H1 (cell line): ENCODE data around the gene HRH1. TPM values are rescaled to one million over a fixed set of nuclear protein-coding genes. Genes with fewer than 3 reads are reported as not detected.

ENCODE experiments used
- CTCF ChIA-PET: fragments of 300-600 bp; sonication (Branson Sonifier 250); formaldehyde crosslinking; loops from one replicate; lab custom pipeline; 2021; ENCODE audit not compliant: partially characterized antibody; lab: Charles Lee
- POLR2A ChIA-PET: fragments of 300-600 bp; sonication (Branson Sonifier 250); formaldehyde crosslinking; loops from one replicate; lab custom pipeline; 2021; ENCODE audit warnings: inconsistent platforms; ENCODE audit not compliant: partially characterized antibody; lab: Charles Lee
- DNase-seq, 2 experiments: peaks; one replicate each; pipeline versions ENCODE4 v3.0.0 to v3.0.0-alpha.2; 2010 to 2022; ENCODE audit warnings: low spot score in 2 of 2, low read depth in 1 of 2, mixed read lengths in 1 of 2
- FAIRE-seq: peaks from 2 replicates; lab custom pipeline; 2011; peaks lifted over from hg19 to GRCh38; lab: Jason Lieb, UNC
- H2AFZ ChIP-seq: 2 replicates; pipeline ENCODE4 v1.8.1; 2012; ENCODE audit warnings: low read length, inconsistent platforms
- H2AK5ac ChIP-seq: 2 replicates; pipeline ENCODE4 v1.6.1; 2013; ENCODE audit warnings: low read depth, low read length
- H2BK120ac ChIP-seq: replicated peaks from 2 replicates; pipeline ENCODE3; 2013; ENCODE audit warnings: low read depth, low read length, inconsistent platforms
- H2BK12ac ChIP-seq: 2 replicates; pipeline ENCODE4 v1.6.1; 2013; ENCODE audit warnings: low read depth, low read length
- H2BK15ac ChIP-seq: 2 replicates; pipeline ENCODE4 v1.6.1; 2013; ENCODE audit warnings: low read length
- H2BK20ac ChIP-seq: 2 replicates; pipeline ENCODE4 v1.6.1; 2013; ENCODE audit warnings: low read length
- H2BK5ac ChIP-seq: 2 replicates; pipeline ENCODE4 v1.6.1; 2013; ENCODE audit warnings: low read depth, low read length
- H3K14ac ChIP-seq: 2 replicates; pipeline ENCODE4 v1.6.1; 2013; ENCODE audit warnings: inconsistent platforms; ENCODE audit not compliant: insufficient read length
- H3K18ac ChIP-seq: 2 replicates; pipeline ENCODE4 v1.6.1; 2013; ENCODE audit warnings: low read length; ENCODE audit errors: extremely low read depth
- H3K23ac ChIP-seq: 2 replicates; pipeline ENCODE4 v1.6.1; 2013; ENCODE audit warnings: inconsistent platforms; ENCODE audit not compliant: insufficient read length
- H3K23me2 ChIP-seq: 2 replicates; pipeline ENCODE4 v1.6.1; 2013; ENCODE audit warnings: low read depth, low read length
- H3K27ac ChIP-seq: 2 replicates; pipeline ENCODE4 v1.6.1; 2011; ENCODE audit warnings: low read depth, low read length, inconsistent platforms
- H3K27me3 ChIP-seq, 4 experiments: replicated peaks in 1 of 4; 1 replicate in 1 of 4; 2 replicates in 3 of 4; pipeline versions ENCODE4 v1.6.1 to v1.8.1; 2011 to 2013; ENCODE audit warnings: low read length in 3 of 4, mild to moderate bottlenecking in 3 of 4, inconsistent platforms in 2 of 4, mixed read lengths in 2 of 4, moderate library complexity in 1 of 4; ENCODE audit not compliant: control insufficient read depth in 3 of 4, insufficient read depth in 3 of 4; ENCODE audit errors: extremely low read depth in 1 of 4
- H3K36me3 ChIP-seq, 4 experiments: 2 replicates each; pipeline versions ENCODE4 v1.6.1 to v1.8.1; 2011 to 2013; ENCODE audit warnings: mild to moderate bottlenecking in 4 of 4, low read length in 3 of 4, moderate library complexity in 2 of 4, control low read depth in 1 of 4, inconsistent platforms in 1 of 4; ENCODE audit not compliant: insufficient read depth in 4 of 4, control insufficient read depth in 2 of 4
- H3K4ac ChIP-seq: replicated peaks from 2 replicates; pipeline ENCODE3; 2013; ENCODE audit warnings: low read length, low read depth, mixed read lengths, inconsistent platforms; ENCODE audit not compliant: insufficient read length
- H3K4me1 ChIP-seq, 4 experiments: replicated peaks in 1 of 4; 1 replicate in 1 of 4; 2 replicates in 3 of 4; pipeline versions ENCODE4 v1.6.1 to v1.8.1; 2011 to 2013; ENCODE audit warnings: low read length in 3 of 4, inconsistent platforms in 2 of 4, mixed read lengths in 1 of 4; ENCODE audit not compliant: insufficient read depth in 4 of 4, control insufficient read depth in 3 of 4
- H3K4me2 ChIP-seq, 2 experiments: 2 replicates each; pipeline versions ENCODE4 v1.6.1 to v1.8.1; 2011 to 2013; ENCODE audit warnings: low read depth in 2 of 2, low read length in 2 of 2, control low read depth in 1 of 2, inconsistent platforms in 1 of 2, mild to moderate bottlenecking in 1 of 2; ENCODE audit not compliant: insufficient read depth in 1 of 2
- H3K4me3 ChIP-seq, 4 experiments: fragments of 200-600, 300-600 bp in 1 of 4; sonication (generic), shearing (Covaris generic), sonication (Bioruptor Twin) in 1 of 4; 2 replicates each; pipeline versions ENCODE4 v1.5.1 to v1.8.1; 2011 to 2016; ENCODE audit warnings: low read length in 4 of 4, low read depth in 3 of 4, control low read depth in 2 of 4, inconsistent platforms in 2 of 4, mild to moderate bottlenecking in 2 of 4, mixed read lengths in 1 of 4, moderate library complexity in 1 of 4; ENCODE audit not compliant: insufficient read depth in 2 of 4; ENCODE audit errors: extremely low read depth in 1 of 4
- H3K56ac ChIP-seq: replicated peaks from 2 replicates; pipeline ENCODE3; 2013; ENCODE audit warnings: low read depth, mild to moderate bottlenecking, mixed read lengths, low read length, inconsistent platforms; ENCODE audit not compliant: insufficient read length
- H3K79me1 ChIP-seq: 2 replicates; pipeline ENCODE4 v1.6.1; 2013; ENCODE audit warnings: low read depth, low read length, control low read depth
- H3K79me2 ChIP-seq, 2 experiments: 2 replicates each; pipeline versions ENCODE4 v1.6.1 to v1.8.1; 2012 to 2013; ENCODE audit warnings: low read length in 2 of 2, mild to moderate bottlenecking in 2 of 2, inconsistent platforms in 1 of 2; ENCODE audit not compliant: insufficient read depth in 2 of 2, control insufficient read depth in 1 of 2
- H3K9ac ChIP-seq, 4 experiments: replicated peaks in 1 of 4; 1 replicate in 1 of 4; 2 replicates in 3 of 4; pipeline versions ENCODE4 v1.6.1 to v1.8.1; 2011 to 2013; ENCODE audit warnings: low read depth in 3 of 4, low read length in 3 of 4, control low read depth in 2 of 4, mild to moderate bottlenecking in 2 of 4, moderate library complexity in 2 of 4, inconsistent platforms in 1 of 4; ENCODE audit errors: extremely low read depth in 1 of 4
- H3K9me3 ChIP-seq, 2 experiments: 2 replicates each; pipeline versions ENCODE4 v1.6.1 to v1.8.1; 2012 to 2013; ENCODE audit warnings: mild to moderate bottlenecking in 2 of 2, moderate library complexity in 2 of 2, control low read depth in 1 of 2, inconsistent platforms in 1 of 2, low read depth in 1 of 2, low read length in 1 of 2, mixed read lengths in 1 of 2; ENCODE audit not compliant: insufficient read depth in 2 of 2
- H4K20me1 ChIP-seq, 2 experiments: replicated peaks in 1 of 2; 2 replicates each; pipeline versions ENCODE3 to v1.8.1; 2011 to 2013; ENCODE audit warnings: inconsistent platforms in 2 of 2, low read length in 2 of 2, mild to moderate bottlenecking in 1 of 2; ENCODE audit not compliant: insufficient read depth in 2 of 2, control insufficient read depth in 1 of 2
- H4K5ac ChIP-seq: 2 replicates; pipeline ENCODE4 v1.6.1; 2013; ENCODE audit warnings: low read length, low read depth, mixed read lengths, inconsistent platforms; ENCODE audit not compliant: insufficient read length
- H4K8ac ChIP-seq: 2 replicates; pipeline ENCODE4 v1.8.0; 2013; ENCODE audit warnings: mild to moderate bottlenecking, moderate library complexity, low read length, inconsistent platforms; ENCODE audit not compliant: insufficient read depth; ENCODE audit errors: extremely low read depth
- H4K91ac ChIP-seq: replicated peaks from 2 replicates; pipeline ENCODE3; 2013; ENCODE audit warnings: low read length, mixed read lengths, inconsistent platforms; ENCODE audit not compliant: insufficient read length
- BRCA1 ChIP-seq: IDR thresholded peaks from 2 replicates; pipeline ENCODE4 v1.6.1; 2012; ENCODE audit warnings: low read depth, low read length, improper control_type of control experiment
- CEBPB ChIP-seq: IDR thresholded peaks from 2 replicates; pipeline ENCODE4 v1.6.1; 2012; ENCODE audit warnings: low read depth, low read length
- EGR1 ChIP-seq: IDR thresholded peaks from 2 replicates; pipeline ENCODE4 v1.6.1; 2011; ENCODE audit warnings: low read depth, low read length, borderline replicate concordance
- GTF2F1 ChIP-seq: IDR thresholded peaks from 2 replicates; pipeline ENCODE4 v1.6.1; 2012; ENCODE audit warnings: low read depth, low read length, improper control_type of control experiment, borderline replicate concordance
- JUND ChIP-seq: IDR thresholded peaks from 2 replicates; pipeline ENCODE4 v1.6.1; 2011; ENCODE audit warnings: mild to moderate bottlenecking, improper control_type of control experiment, low read length
- KDM5A ChIP-seq: fragments of 200-600 bp; IDR thresholded peaks from 2 replicates; pipeline ENCODE4 v1.7.1; 2012; ENCODE audit warnings: mild to moderate bottlenecking, low read length, inconsistent platforms, mixed read lengths
- NANOG ChIP-seq: IDR thresholded peaks from 2 replicates; pipeline ENCODE4 v1.6.1; 2011; ENCODE audit warnings: low read length, low read depth, mild to moderate bottlenecking, inconsistent platforms; ENCODE audit not compliant: insufficient read depth, poor library complexity, severe bottlenecking
- RXRA ChIP-seq: IDR thresholded peaks from 2 replicates; pipeline ENCODE4 v1.6.1; 2011; ENCODE audit warnings: low read depth, mild to moderate bottlenecking, low read length, moderate library complexity; ENCODE audit not compliant: insufficient read depth
- SIX5 ChIP-seq: IDR thresholded peaks from 2 replicates; pipeline ENCODE4 v1.6.1; 2011; ENCODE audit warnings: mild to moderate bottlenecking, low read depth, low read length
- SP1 ChIP-seq: IDR thresholded peaks from 2 replicates; pipeline ENCODE4 v1.6.1; 2011; ENCODE audit warnings: low read depth, low read length
- SP4 ChIP-seq: IDR thresholded peaks from 2 replicates; pipeline ENCODE4 v1.6.1; 2012; ENCODE audit warnings: low read length, inconsistent platforms
- TAF7 ChIP-seq: optimal IDR thresholded peaks from 2 replicates; pipeline ENCODE3; 2011; ENCODE audit warnings: low read depth, mild to moderate bottlenecking, inconsistent platforms, low read length, moderate library complexity, borderline replicate concordance
- WGBS, 2 experiments: shearing (Covaris generic) in 1 of 2; methylation state at CpG; one replicate each; pipeline versions ENCODE4 v1.1.6 to v1.1.7; 2013 to 2015; ENCODE audit warnings: low lambda C conversion rate in 2 of 2, mixed read lengths in 2 of 2, inconsistent platforms in 1 of 2, low coverage in 1 of 2, missing lambda C conversion rate in 1 of 2; ENCODE audit not compliant: insufficient replicate concordance in 2 of 2, insufficient coverage in 1 of 2, insufficient read length in 1 of 2; ENCODE audit errors: extremely low coverage in 1 of 2, missing lambda C conversion rate in 1 of 2; 5-methylcytosine and 5-hydroxymethylcytosine counted together
- polyA plus RNA-seq, 7 experiments: library from polyadenylated mRNA; depleted of rRNA in 3 of 7; stranded (reverse) in 5 of 7; unstranded in 2 of 7; fragments of >200 nt in 5 of 7; fragments of 200-250 nt in 2 of 7; gene quantifications; 1 replicate in 5 of 7; 2 replicates in 1 of 7; 4 replicates in 1 of 7; pipeline versions ENCODE4 v1.2.1 to v1.2.3, GENCODE V29; 2011 to 2013; ENCODE audit warnings: missing spikeins in 2 of 7, mixed read lengths in 2 of 7
- total RNA-seq: library from RNA; stranded (reverse); fragmentation: NEBNext Ultra II Directional; extraction: Animal tissue kit (Norgen Biotek cat#: 25700); gene quantifications from 2 replicates; pipeline ENCODE4 v1.2.1, GENCODE V29; 2021

HRH1 gene
- total and polyA plus RNA-seq, 2 of the 8 experiments (the other 6 are each of a cell fraction or from before 2014, with no cell fraction given): 0.11 TPM; not detected in 1

- H4K8ac ChIP-seq: no peak overlapping the region
- H3K4me2 ChIP-seq: no peak overlapping the region
- H2BK12ac ChIP-seq: no peak overlapping the region
- no peak overlapping the region for H3K9ac ChIP-seq
- H3K14ac ChIP-seq: no peak overlapping the region
- WGBS, 2 experiments: 84% methylated on average over 7 of the region's 8 CpGs; no CpG with 5 or more reads in 1 of the 2 experiments
- H3K23me2 ChIP-seq: peaks cover 5% of the 10 kb centered on the region; the same call in 1 of the 2 replicates
- POLR2A ChIA-PET: interaction anchor here (1.3 to 1.6 kb wide), 2 partner anchors 9 to 27 kb away, joined by 3 to 7 read pairs; partner anchors contain the start of gene ATG7
- no peaks in the 10 kb centered on the region; a peak in 1 of 7 replicates for H3K4me1 ChIP-seq
- no peak overlapping the region for H3K27ac ChIP-seq
- no peaks in the 10 kb centered on the region for H3K79me2 ChIP-seq
- H3K36me3 ChIP-seq: no peaks in the 10 kb centered on the region
- FAIRE-seq (no peak), DNase-seq (no peak)
- no peak overlapping the region for H2AK5ac ChIP-seq
- no peak overlapping the region for H3K23ac ChIP-seq
- peaks cover 0 to 2% of the 10 kb centered on the region in 2 experiments for H4K20me1 ChIP-seq
- no peak overlapping the region for H2BK120ac ChIP-seq
- H3K56ac ChIP-seq: no peak overlapping the region
- H3K9me3 ChIP-seq: no peaks in the 10 kb centered on the region
- H3K79me1 ChIP-seq: no peaks in the 10 kb centered on the region
- no peak overlapping the region for H4K5ac ChIP-seq
- H4K91ac ChIP-seq: no peak overlapping the region
- H2BK20ac ChIP-seq: no peak overlapping the region
- no peak overlapping the region for H2BK15ac ChIP-seq
- H3K4me3 ChIP-seq: no peak overlapping the region
- no peak overlapping the region for H2BK5ac ChIP-seq
- H2AFZ ChIP-seq: no peak overlapping the region
- no peak overlapping the region for H3K4ac ChIP-seq
- CTCF ChIA-PET: interaction anchor here (3.2 kb wide), 1 partner anchor 9 kb away, joined by 15 read pairs; no protein-coding TSS in a partner anchor
- H3K27me3 ChIP-seq: no peaks in the 10 kb centered on the region; a peak in 1 of 7 replicates
- no peak overlapping the region for H3K18ac ChIP-seq
- TF ChIP-seq SP1: no peak
- no peak for TF ChIP-seq GTF2F1
- TF ChIP-seq NANOG: no peak
- TF ChIP-seq CEBPB: no peak
- TF ChIP-seq JUND: no peak
- TF ChIP-seq SIX5: no peak
- no peak for TF ChIP-seq SP4
- no peak for TF ChIP-seq BRCA1
- TF ChIP-seq EGR1: no peak
- no peak for TF ChIP-seq RXRA
- TF ChIP-seq TAF7: no peak
- TF ChIP-seq KDM5A: no peak
These were observed 91.0 kb downstream of the HRH1 start for GRCh38 chr3:11245276-11245675.
